ENCODE data around the gene ST3GAL3. TPM values are rescaled to one million over a fixed set of nuclear protein-coding genes. Genes with fewer than 3 reads are reported as not detected.

ST3GAL3 gene
- total and polyA plus RNA-seq, 10 of the 15 experiments (the other 5 are each of a cell fraction or from before 2014, with no cell fraction given), result 1.2 to 19.3 (median 11.0) TPM

GRCh38 chr1:43980255-43981134 is 273.2 kb downstream of the ST3GAL3 start:
- ChIA-PET POLR2A (interaction anchor here (0.6 to 0.9 kb wide), 2 partner anchors 13 to 17 kb away, joined by 3 to 5 read pairs; no protein-coding TSS in a partner anchor), CTCF (no interaction called here), RAD21 (ENCODE audit: unreplicated experiment) (interaction anchor here (0.7 kb wide), 1 partner anchor 217 kb away, joined by 3 read pairs; no protein-coding TSS in a partner anchor), SMC1A (ENCODE audit: uncharacterized antibody, unreplicated experiment) (no interaction called here)
- FAIRE-seq, result peak; percentile 49
- no TSS peak for BruUV-seq (replicated peaks)
- in situ Hi-C loops (cut with MboI), result no loop called here
- Histone ChIP-seq H2AFZ (ENCODE audit: control insufficient read depth, low read depth, low read length) (peak overlapping the region; percentile 29; the same call in 1 of the 2 replicates), H3K4me1 (ENCODE audit: control insufficient read depth, insufficient read depth, low read length) (peaks cover 22% of the 10 kb centered on the region), H3K27me3 (replicated peaks in 1 of 2; ENCODE audit: control insufficient read depth in 2 of 2, insufficient read depth in 2 of 2, low read length in 1 of 2) (no peaks in the 10 kb centered on the region), H3K4me3 (peak overlapping the region; percentile 74), H3K27ac (ENCODE audit: control insufficient read depth, insufficient read depth) (no peak overlapping the region; the same call in 1 of the 2 replicates), H3K9ac (ENCODE audit: control insufficient read depth, insufficient read depth, low read length) (peak overlapping the region; percentile 72), H3K4me2 (ENCODE audit: control insufficient read depth, insufficient read depth) (peak overlapping the region; percentile 96), H3K36me3 (ENCODE audit: control insufficient read depth in 2 of 2, insufficient read depth in 2 of 2, low read length in 1 of 2) (peaks cover 4 to 7% of the 10 kb centered on the region in 2 experiments), H3K9me3 (replicated peaks; ENCODE audit: control insufficient read depth, insufficient read depth, low read length) (no peaks in the 10 kb centered on the region), H4K20me1 (ENCODE audit: control insufficient read depth, insufficient read depth) (no peaks in the 10 kb centered on the region), H3K79me2 (ENCODE audit: control insufficient read depth, insufficient read depth, low read length) (peaks cover 37% of the 10 kb centered on the region)
- TF ChIP-seq FOXK2 (IDR thresholded peaks at IDR 0.05) (no peak), HDGF (IDR thresholded peaks at IDR 0.05) (0 out of 2 replicates have a peak, but pooled peaks have one; percentile 66)
- WGBS (ENCODE audit: insufficient coverage, insufficient replicate concordance, low lambda C conversion rate, missing lambda C conversion rate), result 80% methylated on average over 13 of the region's 13 CpGs
- intact Hi-C loops (cut with micrococcal nuclease; ENCODE audit: unreplicated experiment), result no loop called here
- DNase-seq (ENCODE audit: low read depth, low spot score), result no peak
- peak; percentile 19 for ATAC-seq

Small RNAs within 50 kb of the gene (microRNA-seq; reads per million reads assigned to microRNA genes)
- not detected for gene MIR6079

Small RNAs within 50 kb of the gene (small RNA-seq; reads per million reads assigned to genes)
- not detected for gene AL451062.2
- gene RF00026, result not detected

Other genes starting within 250 kb of the ST3GAL3 start
- gene PTPRF, start 176.7 kb upstream of the ST3GAL3 start, total RNA-seq (2014; rRNA removed), result 0.34 and 0.54 TPM in 2 replicates
- 0.22 and 0.23 TPM in 2 replicates for gene PTPRF, start 176.7 kb upstream of the ST3GAL3 start, total RNA-seq (2014; rRNA removed; fragmentation: Illumina TruSeq; extraction: Trizol)
- gene PTPRF, start 176.7 kb upstream of the ST3GAL3 start, total RNA-seq (2021), result 1.1 and 1.2 TPM in 2 replicates
- 1.0 and 2.6 TPM in 2 replicates for gene PTPRF, start 176.7 kb upstream of the ST3GAL3 start, polyA plus RNA-seq (2011; rRNA removed)
- gene PTPRF, start 176.7 kb upstream of the ST3GAL3 start, polyA plus RNA-seq (2014; fragmentation: Illumina TruSeq; extraction: Trizol), result 0.10 and 0.29 TPM in 2 replicates
- gene PTPRF, start 176.7 kb upstream of the ST3GAL3 start, polyA plus RNA-seq (2014; fragmentation: Nextera tagmentation; extraction: Ambion mirVana), result under 1 TPM; 0.04 to 0.05 TPM
- 0.47 and 1.4 TPM in 2 replicates for gene PTPRF, start 176.7 kb upstream of the ST3GAL3 start, polyA plus RNA-seq (2014; rRNA removed)
- gene PTPRF, start 176.7 kb upstream of the ST3GAL3 start, polyA plus RNA-seq (2016; fragmentation: Nextera tagmentation; extraction: Ambion mirVana), result under 1 TPM; 0.23 to 0.52 TPM
- gene KDM4A, start 57.4 kb upstream of the ST3GAL3 start, total RNA-seq (2014; rRNA removed), result 14.7 and 15.4 TPM in 2 replicates
- gene KDM4A, start 57.4 kb upstream of the ST3GAL3 start, total RNA-seq (2014; rRNA removed; fragmentation: Illumina TruSeq; extraction: Trizol), result 15.6 and 16.6 TPM in 2 replicates
- 26.1 and 27.4 TPM in 2 replicates for gene KDM4A, start 57.4 kb upstream of the ST3GAL3 start, total RNA-seq (2021)
- gene KDM4A, start 57.4 kb upstream of the ST3GAL3 start, polyA plus RNA-seq (2011; rRNA removed), result 16.0 and 19.2 TPM in 2 replicates
- 22.3 and 23.2 TPM in 2 replicates for gene KDM4A, start 57.4 kb upstream of the ST3GAL3 start, polyA plus RNA-seq (2014; fragmentation: Illumina TruSeq; extraction: Trizol)
- 1 to 10 TPM; 3.7 to 5.5 TPM for gene KDM4A, start 57.4 kb upstream of the ST3GAL3 start, polyA plus RNA-seq (2014; fragmentation: Nextera tagmentation; extraction: Ambion mirVana)
- 15.4 and 15.6 TPM in 2 replicates for gene KDM4A, start 57.4 kb upstream of the ST3GAL3 start, polyA plus RNA-seq (2014; rRNA removed)
- 10 to 100 TPM; 16.1 to 18.9 TPM for gene KDM4A, start 57.4 kb upstream of the ST3GAL3 start, polyA plus RNA-seq (2016; fragmentation: Nextera tagmentation; extraction: Ambion mirVana)
- gene ARTN, start 226.3 kb downstream of the ST3GAL3 start, total RNA-seq (2014; rRNA removed), result 0.98 and 2.1 TPM in 2 replicates
- gene ARTN, start 226.3 kb downstream of the ST3GAL3 start, total RNA-seq (2014; rRNA removed; fragmentation: Illumina TruSeq; extraction: Trizol), result 0.40 and 0.69 TPM in 2 replicates
- 1.8 and 2.9 TPM in 2 replicates for gene ARTN, start 226.3 kb downstream of the ST3GAL3 start, total RNA-seq (2021)
- gene ARTN, start 226.3 kb downstream of the ST3GAL3 start, polyA plus RNA-seq (2011; rRNA removed), result 0.11 TPM in 1 of 2 replicates, not detected in the other
- 0.34 and 0.36 TPM in 2 replicates for gene ARTN, start 226.3 kb downstream of the ST3GAL3 start, polyA plus RNA-seq (2014; fragmentation: Illumina TruSeq; extraction: Trizol)
- under 1 TPM; 0.06 to 0.16 TPM for gene ARTN, start 226.3 kb downstream of the ST3GAL3 start, polyA plus RNA-seq (2014; fragmentation: Nextera tagmentation; extraction: Ambion mirVana)
- gene ARTN, start 226.3 kb downstream of the ST3GAL3 start, polyA plus RNA-seq (2014; rRNA removed), result 1.4 and 2.8 TPM in 2 replicates
- under 1 TPM in 1 of 2 experiments, not detected in 1; 0.21 TPM for gene ARTN, start 226.3 kb downstream of the ST3GAL3 start, polyA plus RNA-seq (2016; fragmentation: Nextera tagmentation; extraction: Ambion mirVana)
- 18.2 and 18.4 TPM in 2 replicates for gene IPO13, start 239.4 kb downstream of the ST3GAL3 start, total RNA-seq (2014; rRNA removed)
- gene IPO13, start 239.4 kb downstream of the ST3GAL3 start, total RNA-seq (2014; rRNA removed; fragmentation: Illumina TruSeq; extraction: Trizol), result 7.3 and 10.1 TPM in 2 replicates
- 22.1 and 26.6 TPM in 2 replicates for gene IPO13, start 239.4 kb downstream of the ST3GAL3 start, total RNA-seq (2021)
- 5.6 and 9.3 TPM in 2 replicates for gene IPO13, start 239.4 kb downstream of the ST3GAL3 start, polyA plus RNA-seq (2011; rRNA removed)
- gene IPO13, start 239.4 kb downstream of the ST3GAL3 start, polyA plus RNA-seq (2014; fragmentation: Illumina TruSeq; extraction: Trizol), result 8.5 and 14.0 TPM in 2 replicates
- gene IPO13, start 239.4 kb downstream of the ST3GAL3 start, polyA plus RNA-seq (2014; fragmentation: Nextera tagmentation; extraction: Ambion mirVana), result 1 to 10 TPM; 7.1 to 9.5 TPM
- gene IPO13, start 239.4 kb downstream of the ST3GAL3 start, polyA plus RNA-seq (2014; rRNA removed), result 16.5 and 17.9 TPM in 2 replicates
- gene IPO13, start 239.4 kb downstream of the ST3GAL3 start, polyA plus RNA-seq (2016; fragmentation: Nextera tagmentation; extraction: Ambion mirVana), result 10 to 100 TPM; 21.5 TPM

Data from GM12878 (cell line).